GM12878 (cell line): ENCODE measurements around the gene HPF1. TPM values are rescaled to one million over a fixed set of nuclear protein-coding genes. Genes with fewer than 3 reads are reported as not detected.
A peak's percentile ranks its signal among the peaks of the same experiment; 100 is the strongest.

ENCODE experiments used
- ATAC-seq: fragments of 200-7000 bp; cut with Tn5 transposase; 3 replicates; pipeline ENCODE4 v1.9.1; 2020; ENCODE audit warnings: mild to moderate bottlenecking, moderate library complexity
- BruUV-seq: library from RNA; stranded (reverse); fragments of 400-500 nt; replicated peaks from 2 replicates; lab custom pipeline; 2021; lab: Mats Ljungman, UMichigan
- CTCF ChIA-PET: fragments of 300-600 bp; sonication (Branson Sonifier 250); formaldehyde crosslinking; extraction: SDS; loops from one replicate; lab custom pipeline; 2021; ENCODE audit warnings: inconsistent platforms; lab: Yijun Ruan, JAX
- POLR2A ChIA-PET: fragments of 350-600 bp; formaldehyde crosslinking; extraction: SDS; loops from one replicate; lab custom pipeline; 2021; ENCODE audit warnings: inconsistent platforms; lab: Charles Lee
- RAD21 ChIA-PET: fragments of 300-600 bp; sonication (Branson Sonifier 250); formaldehyde crosslinking; loops from one replicate; lab custom pipeline; 2023; ENCODE audit warnings: antibody characterized with exemption; ENCODE audit not compliant: unreplicated experiment; lab: Charles Lee
- SMC1A ChIA-PET: fragments of 300-600 bp; sonication (Branson Sonifier 250); formaldehyde crosslinking; loops from one replicate; lab custom pipeline; 2023; ENCODE audit not compliant: unreplicated experiment, uncharacterized antibody; lab: Charles Lee
- DNase-seq: peaks from one replicate; pipeline ENCODE4 v3.0.0-alpha.2; 2011; ENCODE audit warnings: low read depth, low spot score
- FAIRE-seq: peaks from 3 replicates; lab custom pipeline; 2011; peaks lifted over from hg19 to GRCh38; lab: Jason Lieb, UNC
- H2AFZ ChIP-seq: 2 replicates; pipeline ENCODE4 v1.6.0; 2011; ENCODE audit warnings: low read depth, low read length, control low read depth; ENCODE audit not compliant: control insufficient read depth
- H3K27ac ChIP-seq: 2 replicates; pipeline ENCODE4 v1.5.1; 2011; ENCODE audit warnings: control low read depth; ENCODE audit not compliant: control insufficient read depth, insufficient read depth
- H3K27me3 ChIP-seq, 2 experiments: replicated peaks in 1 of 2; 2 replicates each; pipeline versions ENCODE4 v1.6.0 to v1.6.1; 2011; ENCODE audit warnings: low read length in 1 of 2; ENCODE audit not compliant: control insufficient read depth in 2 of 2, insufficient read depth in 2 of 2
- H3K36me3 ChIP-seq, 2 experiments: 2 replicates each; pipeline ENCODE4 v1.5.1; 2011; ENCODE audit warnings: low read length in 1 of 2; ENCODE audit not compliant: control insufficient read depth in 2 of 2, insufficient read depth in 2 of 2
- H3K4me1 ChIP-seq: 2 replicates; pipeline ENCODE4 v1.6.1; 2011; ENCODE audit warnings: mild to moderate bottlenecking, low read length, moderate library complexity, mixed read lengths; ENCODE audit not compliant: control insufficient read depth, insufficient read depth
- H3K4me2 ChIP-seq: 2 replicates; pipeline ENCODE4 v1.6.0; 2011; ENCODE audit warnings: control low read depth; ENCODE audit not compliant: control insufficient read depth, insufficient read depth
- H3K4me3 ChIP-seq: fragments of 200-600 bp; sonication (generic); 2 replicates; pipeline ENCODE4 v1.5.1; 2016
- H3K79me2 ChIP-seq: 2 replicates; pipeline ENCODE4 v1.6.0; 2011; ENCODE audit warnings: low read length; ENCODE audit not compliant: control insufficient read depth, insufficient read depth
- H3K9ac ChIP-seq: 2 replicates; pipeline ENCODE4 v1.8.0; 2011; ENCODE audit warnings: low read length, control low read depth, mixed read lengths; ENCODE audit not compliant: control insufficient read depth, insufficient read depth
- H3K9me3 ChIP-seq: replicated peaks from 3 replicates; pipeline ENCODE4 v1.5.1; 2011; ENCODE audit warnings: mild to moderate bottlenecking, low read length; ENCODE audit not compliant: control insufficient read depth, insufficient read depth
- H4K20me1 ChIP-seq: 2 replicates; pipeline ENCODE4 v1.6.0; 2011; ENCODE audit not compliant: control insufficient read depth, insufficient read depth
- ASH2L ChIP-seq: fragments of 300-600, 200-600 bp; sonication (generic); IDR thresholded peaks from 2 replicates; pipeline ENCODE4 v1.6.1; 2017; ENCODE audit warnings: low read depth, mild to moderate bottlenecking, borderline replicate concordance
- ATF7 ChIP-seq: fragments of 450-650 bp; IDR thresholded peaks from 2 replicates; pipeline ENCODE4 v1.6.1; 2016; ENCODE audit warnings: low read depth, mild to moderate bottlenecking
- DPF2 ChIP-seq: fragments of 450-650 bp; IDR thresholded peaks from 2 replicates; pipeline ENCODE4 v1.6.1; 2017; ENCODE audit warnings: mild to moderate bottlenecking
- FOXK2 ChIP-seq: fragments of 450-650 bp; IDR thresholded peaks from 2 replicates; pipeline ENCODE4 v1.6.1; 2017; ENCODE audit warnings: mild to moderate bottlenecking, moderate library complexity
- SMC3 ChIP-seq: IDR thresholded peaks from 2 replicates; pipeline ENCODE4 v1.6.1; 2011; ENCODE audit warnings: low read length, improper control_type of control experiment, borderline replicate concordance
- STAT3 ChIP-seq: IDR thresholded peaks from 2 replicates; pipeline ENCODE4 v1.6.1; 2011; ENCODE audit warnings: low read depth, low read length, improper control_type of control experiment
- ZBED1 ChIP-seq: IDR thresholded peaks from 2 replicates; pipeline ENCODE4 v1.6.1; 2016; ENCODE audit warnings: borderline replicate concordance
- WGBS: methylation state at CpG from one replicate; pipeline ENCODE4 v1.1.6; 2016; ENCODE audit warnings: low lambda C conversion rate; ENCODE audit not compliant: insufficient replicate concordance, insufficient coverage; ENCODE audit errors: missing lambda C conversion rate; 5-methylcytosine and 5-hydroxymethylcytosine counted together
- in situ Hi-C: fragments of 300-500 bp; cut with MboI; formaldehyde crosslinking; loops from 9 replicates; pipeline ENCODE4 v1.14.3; 2018; ENCODE audit warnings: mixed read lengths
- intact Hi-C: fragments of 100-400 bp; cut with micrococcal nuclease; formaldehyde crosslinking; loops from one replicate; pipeline ENCODE4 v1.14.2; 2022; ENCODE audit not compliant: unreplicated experiment
- polyA plus RNA-seq, 11 experiments: library from polyadenylated mRNA; depleted of rRNA in 4 of 11; unstranded in 6 of 11; stranded (reverse) in 5 of 11; fragments of >200 nt; fragmentation: Nextera tagmentation in 4 of 11; fragmentation: Illumina TruSeq in 1 of 11; extraction: Ambion mirVana in 4 of 11; extraction: Trizol in 1 of 11; gene quantifications; 1 replicate in 1 of 11; 2 replicates in 10 of 11; pipeline versions ENCODE4 v1.2.1 to v1.2.3, GENCODE V29; 2011 to 2016; ENCODE audit warnings: inconsistent platforms in 2 of 11, missing spikeins in 2 of 11, low read depth in 1 of 11
- total RNA-seq, 4 experiments: library from RNA; depleted of rRNA in 3 of 4; stranded (reverse); fragments of >200 nt in 3 of 4; fragmentation: Illumina TruSeq in 1 of 4; extraction: Trizol in 1 of 4; gene quantifications; 2 replicates each; pipeline versions ENCODE4 v1.2.1 to v1.2.3, GENCODE V29; 2013 to 2021
- TF ChIP-seq, protein P1 (sequence below), 3 experiments: IDR thresholded peaks in 2 of 3; conservative IDR thresholded peaks in 1 of 3; 2 replicates each; pipeline ENCODE4 v1.5.1; 2011; ENCODE audit warnings: low read depth in 3 of 3, low read length in 3 of 3, mild to moderate bottlenecking in 3 of 3, control low read depth in 2 of 3, moderate library complexity in 2 of 3, inconsistent platforms in 1 of 3, mixed read lengths in 1 of 3; ENCODE audit not compliant: control insufficient read depth in 2 of 3, insufficient read depth in 1 of 3; ENCODE audit errors: extremely low read depth in 1 of 3
- TF ChIP-seq, protein P2 (sequence below): fragments of 450-650 bp; IDR thresholded peaks from 2 replicates; pipeline ENCODE4 v1.6.1; 2017; ENCODE audit warnings: antibody characterized with exemption, mild to moderate bottlenecking, moderate library complexity

The HPF1 gene
- total and polyA plus RNA-seq, 10 of the 15 experiments (the other 5 are each of a cell fraction or from before 2014, with no cell fraction given): 31.2 to 93.5 (median 48.7) TPM

DNA sequence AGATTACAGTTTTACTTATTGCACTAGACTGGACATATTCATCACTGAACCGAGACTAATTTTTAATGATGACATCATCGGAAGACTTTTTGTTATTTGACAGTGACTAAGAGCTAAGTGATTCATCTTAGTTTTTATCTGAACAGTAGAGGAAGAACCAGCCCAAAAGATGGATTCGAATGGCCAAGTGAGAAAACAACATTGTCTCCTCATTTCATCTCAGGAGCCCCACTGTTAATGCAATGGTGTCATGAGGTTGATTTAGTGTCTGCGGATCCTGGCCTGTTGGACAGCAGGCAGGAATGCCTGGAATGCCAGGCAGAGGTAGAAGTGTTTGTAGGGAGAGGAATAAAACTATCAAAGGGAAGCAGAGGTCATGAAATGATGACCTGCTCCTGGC, 37.8 kb upstream of the HPF1 start:
- RAD21 ChIA-PET: no interaction called here
- H3K79me2 ChIP-seq: no peaks in the 10 kb centered on the region
- WGBS: 31% methylated on average over 4 of the region's 4 CpGs
- ATAC-seq (no peak), DNase-seq (no peak), FAIRE-seq (no peak)
- H3K4me1 ChIP-seq: no peaks in the 10 kb centered on the region
- H4K20me1 ChIP-seq: no peaks in the 10 kb centered on the region
- H3K27ac ChIP-seq: no peak overlapping the region
- no peak overlapping the region for H3K4me3 ChIP-seq
- H3K9ac ChIP-seq: no peak overlapping the region
- no peak for TF ChIP-seq ZBED1
- peak; percentile 78 for TF ChIP-seq ATF7
- TF ChIP-seq STAT3: no peak
- POLR2A ChIA-PET: no interaction called here
- peaks cover 0 to 3% of the 10 kb centered on the region in 2 experiments; a peak in 2 of 4 replicates for H3K27me3 ChIP-seq
- intact Hi-C loops: no loop called here
- SMC1A ChIA-PET: interaction anchor here (0.6 kb wide), 1 partner anchor 21 kb away, joined by 3 read pairs; no protein-coding TSS in a partner anchor
- BruUV-seq: no TSS peak
- CTCF ChIA-PET: interaction anchor here (3.4 kb wide), 1 partner anchor 15 kb away, joined by 15 read pairs; no protein-coding TSS in a partner anchor
- no peaks in the 10 kb centered on the region for H3K36me3 ChIP-seq
- in situ Hi-C loops: no loop called here
- no peak overlapping the region for H2AFZ ChIP-seq
- no peaks in the 10 kb centered on the region for H3K9me3 ChIP-seq
- H3K4me2 ChIP-seq: no peak overlapping the region

DNA sequence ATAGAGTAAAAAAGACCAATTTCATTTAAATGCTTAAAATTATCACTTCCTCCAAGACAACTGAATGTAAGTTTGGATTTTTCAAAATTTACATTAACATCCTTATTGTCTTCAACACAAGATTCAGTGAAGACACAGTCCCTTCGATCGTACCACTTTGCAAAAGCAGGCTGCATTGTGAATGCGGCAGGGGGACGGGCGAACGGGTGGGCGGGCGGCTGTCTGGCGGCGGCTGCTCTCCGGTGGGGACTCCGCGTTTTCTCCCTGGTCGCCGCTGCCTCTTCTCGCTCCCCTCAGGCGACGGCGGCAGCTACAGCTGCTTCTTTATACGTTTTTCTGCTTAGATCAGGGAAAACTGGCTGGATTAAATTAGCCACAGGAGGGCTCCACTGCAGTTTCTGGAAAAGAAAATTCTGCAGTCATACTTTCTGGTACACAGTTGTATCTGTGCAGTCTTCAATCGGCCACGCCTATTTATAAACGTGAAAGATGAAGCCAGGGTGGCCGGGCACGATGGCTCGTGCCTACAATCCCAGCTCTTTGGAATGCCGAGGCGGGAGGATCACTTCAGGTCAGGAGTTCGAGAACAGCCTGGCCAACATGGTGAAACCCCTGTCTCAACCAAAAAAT, 33.9 kb upstream of the HPF1 start:
- DNase-seq (no peak), ATAC-seq (peak; percentile 61), FAIRE-seq (no peak)
- in situ Hi-C loops (no loop called here), intact Hi-C loops (no loop called here)
- H3K9me3 ChIP-seq: no peaks in the 10 kb centered on the region
- BruUV-seq: no TSS peak
- no peak overlapping the region for H3K27ac ChIP-seq
- H3K36me3 ChIP-seq: no peaks in the 10 kb centered on the region
- ChIA-PET CTCF (no interaction called here), POLR2A (no interaction called here), RAD21 (no interaction called here), SMC1A (interaction anchor here (1.0 kb wide), 1 partner anchor 178 kb away, joined by 5 read pairs; no protein-coding TSS in a partner anchor)
- H3K27me3 ChIP-seq: peaks cover 0 to 3% of the 10 kb centered on the region in 2 experiments; a peak in 2 of 4 replicates
- no peak overlapping the region for H3K9ac ChIP-seq
- H3K4me2 ChIP-seq: no peak overlapping the region
- H3K4me1 ChIP-seq: no peaks in the 10 kb centered on the region
- no peaks in the 10 kb centered on the region for H3K79me2 ChIP-seq
- H2AFZ ChIP-seq: no peak overlapping the region
- no peaks in the 10 kb centered on the region for H4K20me1 ChIP-seq
- H3K4me3 ChIP-seq: no peak overlapping the region
- WGBS: 14% methylated on average over 29 of the region's 29 CpGs
- TF ChIP-seq, protein P1, sequence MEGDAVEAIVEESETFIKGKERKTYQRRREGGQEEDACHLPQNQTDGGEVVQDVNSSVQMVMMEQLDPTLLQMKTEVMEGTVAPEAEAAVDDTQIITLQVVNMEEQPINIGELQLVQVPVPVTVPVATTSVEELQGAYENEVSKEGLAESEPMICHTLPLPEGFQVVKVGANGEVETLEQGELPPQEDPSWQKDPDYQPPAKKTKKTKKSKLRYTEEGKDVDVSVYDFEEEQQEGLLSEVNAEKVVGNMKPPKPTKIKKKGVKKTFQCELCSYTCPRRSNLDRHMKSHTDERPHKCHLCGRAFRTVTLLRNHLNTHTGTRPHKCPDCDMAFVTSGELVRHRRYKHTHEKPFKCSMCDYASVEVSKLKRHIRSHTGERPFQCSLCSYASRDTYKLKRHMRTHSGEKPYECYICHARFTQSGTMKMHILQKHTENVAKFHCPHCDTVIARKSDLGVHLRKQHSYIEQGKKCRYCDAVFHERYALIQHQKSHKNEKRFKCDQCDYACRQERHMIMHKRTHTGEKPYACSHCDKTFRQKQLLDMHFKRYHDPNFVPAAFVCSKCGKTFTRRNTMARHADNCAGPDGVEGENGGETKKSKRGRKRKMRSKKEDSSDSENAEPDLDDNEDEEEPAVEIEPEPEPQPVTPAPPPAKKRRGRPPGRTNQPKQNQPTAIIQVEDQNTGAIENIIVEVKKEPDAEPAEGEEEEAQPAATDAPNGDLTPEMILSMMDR (IDR thresholded peaks at IDR 0.05 in 2 of 3, conservative IDR thresholded peaks at IDR 0.05 in 1 of 3; ENCODE audit: control insufficient read depth in 2 of 3, extremely low read depth in 1 of 3, insufficient read depth in 1 of 3, low read depth in 3 of 3, low read length in 3 of 3): peak in 2 of 3 experiments; percentile 13 to 18; a peak in 3 of 6 replicates
- TF ChIP-seq SMC3: peak; percentile 10; the same call in 1 of the 2 replicates
- no peak for TF ChIP-seq FOXK2
- TF ChIP-seq ASH2L: no peak
- TF ChIP-seq, protein P2, sequence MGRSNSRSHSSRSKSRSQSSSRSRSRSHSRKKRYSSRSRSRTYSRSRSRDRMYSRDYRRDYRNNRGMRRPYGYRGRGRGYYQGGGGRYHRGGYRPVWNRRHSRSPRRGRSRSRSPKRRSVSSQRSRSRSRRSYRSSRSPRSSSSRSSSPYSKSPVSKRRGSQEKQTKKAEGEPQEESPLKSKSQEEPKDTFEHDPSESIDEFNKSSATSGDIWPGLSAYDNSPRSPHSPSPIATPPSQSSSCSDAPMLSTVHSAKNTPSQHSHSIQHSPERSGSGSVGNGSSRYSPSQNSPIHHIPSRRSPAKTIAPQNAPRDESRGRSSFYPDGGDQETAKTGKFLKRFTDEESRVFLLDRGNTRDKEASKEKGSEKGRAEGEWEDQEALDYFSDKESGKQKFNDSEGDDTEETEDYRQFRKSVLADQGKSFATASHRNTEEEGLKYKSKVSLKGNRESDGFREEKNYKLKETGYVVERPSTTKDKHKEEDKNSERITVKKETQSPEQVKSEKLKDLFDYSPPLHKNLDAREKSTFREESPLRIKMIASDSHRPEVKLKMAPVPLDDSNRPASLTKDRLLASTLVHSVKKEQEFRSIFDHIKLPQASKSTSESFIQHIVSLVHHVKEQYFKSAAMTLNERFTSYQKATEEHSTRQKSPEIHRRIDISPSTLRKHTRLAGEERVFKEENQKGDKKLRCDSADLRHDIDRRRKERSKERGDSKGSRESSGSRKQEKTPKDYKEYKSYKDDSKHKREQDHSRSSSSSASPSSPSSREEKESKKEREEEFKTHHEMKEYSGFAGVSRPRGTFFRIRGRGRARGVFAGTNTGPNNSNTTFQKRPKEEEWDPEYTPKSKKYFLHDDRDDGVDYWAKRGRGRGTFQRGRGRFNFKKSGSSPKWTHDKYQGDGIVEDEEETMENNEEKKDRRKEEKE: no peak
- TF ChIP-seq DPF2: no peak
